Stimulated activated CD4-positive, alpha-beta T cell treated with anti-CD3 and anti-CD28 coated beads, TNF-alpha, amount 100 ng/mL, for 1 hour (primary cell): ENCODE data around the gene APP.
"Not testable (repeated sequence)": the region's sequence is repeated elsewhere in the genome, so short reads cannot be mapped to it uniquely, and the experiment has no call there.

Experiments used
- DNase-seq, 3 donors: peaks; one replicate each; pipeline ENCODE4 v3.0.0-alpha.2; 2020; ENCODE audit warnings: low read depth in 3 of 3, low spot score in 1 of 3

APP gene

DNA sequence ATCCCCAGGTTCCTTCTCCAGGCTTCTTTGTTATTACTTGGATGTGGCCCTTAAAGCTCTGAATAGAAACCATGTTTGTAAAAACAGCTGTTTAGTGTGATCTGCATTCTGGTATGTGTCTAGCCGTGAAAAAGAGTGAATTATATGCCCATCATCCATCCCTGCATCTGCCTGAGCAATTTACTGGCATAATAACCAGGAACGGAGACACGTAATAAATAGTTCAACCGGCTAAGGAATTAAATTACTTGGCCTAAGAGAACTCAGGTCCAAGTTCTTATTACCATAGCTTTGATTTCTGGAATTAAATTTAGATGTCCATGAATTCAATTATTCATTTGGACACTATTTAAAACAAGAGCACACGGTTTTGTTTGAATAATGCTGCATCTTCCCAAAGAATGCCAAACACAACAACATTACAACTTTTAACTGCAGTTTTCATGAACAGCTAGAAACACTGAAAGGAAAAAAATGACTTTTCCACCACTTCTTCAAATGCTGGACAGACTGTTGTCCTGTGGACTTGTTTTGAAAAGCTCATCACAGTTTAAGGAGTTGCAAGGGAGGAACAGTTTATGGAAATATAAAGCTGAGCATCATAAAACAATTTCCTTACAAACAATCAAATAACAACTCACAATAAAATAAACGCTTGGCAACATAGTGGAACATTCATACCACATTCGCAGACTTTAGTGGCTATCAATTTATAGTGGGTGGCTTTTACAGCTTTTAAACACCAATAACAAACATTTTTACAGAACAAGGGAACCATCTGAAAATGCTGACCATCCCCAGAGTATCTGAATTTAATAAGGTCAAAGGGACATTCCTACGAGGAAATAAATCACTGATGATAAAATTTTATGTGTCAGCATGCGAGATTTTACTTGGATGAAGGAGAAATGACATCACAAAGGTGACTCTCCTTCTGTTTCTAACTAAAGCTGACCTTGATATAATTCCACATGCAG, 144.7 kb downstream of the APP start:
- no peak for DNase-seq

DNA sequence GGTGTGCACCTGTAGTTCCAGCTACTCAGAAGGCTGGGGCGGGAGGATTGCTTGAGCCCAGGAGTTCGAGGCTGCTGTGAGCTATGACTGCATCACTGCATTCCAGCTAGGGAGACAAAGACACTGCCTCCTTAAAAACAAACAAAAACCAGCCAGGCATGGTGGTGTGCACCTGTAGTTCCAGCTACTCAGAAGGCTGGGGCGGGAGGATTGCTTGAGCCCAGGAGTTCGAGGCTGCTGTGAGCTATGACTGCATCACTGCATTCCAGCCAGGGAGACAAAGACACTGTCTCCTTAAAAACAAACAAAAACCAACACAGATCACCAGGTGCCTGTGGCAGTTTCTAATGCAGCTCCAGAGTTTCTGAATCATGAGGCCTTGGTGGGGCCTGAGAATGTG, 147.2 kb downstream of the APP start:
- DNase-seq, result not testable (repeated sequence)

DNA sequence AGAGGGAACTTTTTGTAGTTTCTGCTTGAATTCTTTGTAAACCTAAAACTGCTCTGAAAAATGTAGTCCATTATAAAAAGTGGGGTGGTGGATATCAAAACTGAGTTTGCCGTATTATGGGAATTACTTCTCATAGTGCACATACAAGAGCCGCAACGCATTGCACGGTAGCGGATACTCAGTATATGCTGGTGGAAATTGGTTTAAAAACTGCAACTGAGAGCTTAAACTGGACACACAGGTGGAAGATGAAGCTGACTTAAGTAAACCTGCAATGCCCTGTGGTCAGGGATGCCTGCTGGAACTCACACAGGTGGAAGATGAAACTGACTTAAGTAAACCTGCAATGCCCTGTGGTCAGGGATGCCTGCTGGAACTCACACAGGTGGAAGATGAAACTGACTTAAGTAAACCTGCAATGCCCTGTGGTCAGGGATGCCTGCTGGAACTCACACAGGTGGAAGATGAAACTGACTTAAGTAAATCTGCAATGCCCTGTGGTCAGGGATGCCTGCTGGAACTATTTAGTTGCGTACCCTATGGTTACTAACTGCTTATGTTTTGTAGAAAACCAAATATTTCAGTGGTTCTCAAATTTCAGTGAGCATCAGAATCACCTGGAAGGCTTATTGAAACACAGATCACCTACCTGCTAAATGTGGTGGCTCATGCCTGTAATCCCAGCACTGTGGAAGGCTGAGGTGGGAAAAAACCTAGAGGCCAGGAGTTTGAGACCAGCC, 147.8 kb downstream of the APP start:
- not testable (repeated sequence) for DNase-seq

DNA sequence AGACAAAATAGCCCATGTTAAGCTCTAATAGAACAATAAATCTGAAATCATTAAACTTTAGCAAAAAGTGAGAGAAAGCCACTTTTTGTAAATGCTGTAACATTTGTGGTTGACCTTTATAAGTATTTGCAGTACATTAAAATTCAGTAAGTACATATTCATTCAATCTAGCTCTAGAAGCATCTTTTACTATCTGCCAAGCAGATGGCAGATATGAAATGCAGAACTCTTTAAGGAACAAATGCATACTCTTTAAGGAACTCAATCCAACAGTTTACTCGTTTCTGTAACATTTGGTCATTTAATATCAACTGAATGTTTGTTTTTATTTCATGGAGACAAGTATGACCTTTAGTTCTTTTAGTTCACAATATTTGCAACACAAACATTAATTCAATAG, 150.1 kb downstream of the APP start:
- DNase-seq, result no peak

DNA sequence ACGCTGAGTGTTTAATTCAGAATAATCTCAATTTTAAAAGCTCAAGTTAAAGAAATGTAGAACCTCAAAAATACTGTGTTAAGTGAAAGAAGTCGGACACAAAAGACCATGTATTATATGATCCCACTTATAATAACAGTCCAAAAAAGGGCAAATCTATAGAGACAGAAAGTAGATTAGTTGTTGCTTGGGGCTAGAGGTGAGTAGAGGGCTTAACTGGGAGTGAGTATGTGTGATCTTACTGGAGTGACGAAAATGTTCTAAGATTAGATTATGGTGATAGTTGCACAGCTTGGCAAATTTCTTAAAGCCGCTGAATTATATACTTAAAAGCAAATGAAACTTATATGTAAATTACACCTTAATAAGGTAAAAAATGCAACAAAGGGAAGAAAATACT, 150.5 kb downstream of the APP start:
- DNase-seq, result no peak

DNA sequence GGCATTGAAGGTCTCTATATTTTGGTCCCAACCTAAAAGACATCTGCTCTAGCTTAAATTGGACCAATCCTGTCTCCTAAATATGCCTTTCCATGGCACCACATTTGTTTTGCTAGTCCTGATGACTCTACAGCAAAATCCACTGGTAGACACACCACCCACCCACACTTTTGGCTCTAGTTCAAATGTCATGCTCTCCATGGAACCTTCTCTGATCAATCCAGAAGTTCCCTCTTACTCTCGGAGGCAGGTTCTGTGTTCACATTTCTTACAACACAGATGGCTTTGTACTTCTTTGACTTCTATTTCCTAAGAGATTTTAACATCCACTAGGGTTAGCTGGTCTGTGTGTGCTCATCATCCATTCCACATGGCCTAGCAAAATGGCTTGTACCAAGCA, 151.3 kb downstream of the APP start:
- no peak for DNase-seq

DNA sequence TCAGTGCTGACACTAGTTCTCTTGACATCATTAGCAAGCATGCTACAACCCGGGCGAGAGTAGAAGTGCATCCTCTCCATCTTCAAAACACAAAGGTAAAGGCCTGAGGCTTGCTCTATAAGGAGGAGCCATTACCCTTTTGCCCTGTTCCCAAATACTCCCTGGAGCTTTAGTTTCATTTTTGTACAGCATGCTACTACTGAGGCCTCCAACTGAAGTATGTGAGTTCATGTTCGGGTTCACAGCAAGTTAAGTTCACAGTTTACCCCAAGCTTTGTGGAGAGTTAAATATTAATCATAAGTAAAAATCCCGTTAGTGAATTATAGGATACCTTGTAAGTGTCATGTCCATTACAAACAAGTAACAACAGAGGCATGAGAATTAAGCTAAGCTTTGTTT, 156.6 kb downstream of the APP start:
- no peak for DNase-seq

DNA sequence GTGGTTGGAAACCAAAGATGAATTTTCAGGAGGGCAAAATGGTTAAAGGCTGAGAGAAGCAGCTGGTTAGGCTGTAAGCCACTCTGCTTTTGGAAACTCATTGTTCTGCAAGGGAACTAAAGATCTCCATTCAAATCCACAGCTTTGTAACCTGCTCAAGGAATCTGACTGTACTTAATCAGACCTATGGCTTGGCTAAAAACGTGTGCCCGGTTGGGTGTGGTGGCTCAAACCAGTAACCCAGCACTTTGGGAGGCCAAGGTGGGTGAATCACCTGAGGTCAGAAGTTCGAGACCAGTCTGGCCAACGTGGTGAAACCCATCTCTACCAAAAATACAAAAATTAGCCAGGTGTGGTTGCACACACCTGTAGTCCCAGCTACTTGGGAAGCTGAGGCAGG, 158.1 kb downstream of the APP start:
- DNase-seq, result not testable (repeated sequence)

DNA sequence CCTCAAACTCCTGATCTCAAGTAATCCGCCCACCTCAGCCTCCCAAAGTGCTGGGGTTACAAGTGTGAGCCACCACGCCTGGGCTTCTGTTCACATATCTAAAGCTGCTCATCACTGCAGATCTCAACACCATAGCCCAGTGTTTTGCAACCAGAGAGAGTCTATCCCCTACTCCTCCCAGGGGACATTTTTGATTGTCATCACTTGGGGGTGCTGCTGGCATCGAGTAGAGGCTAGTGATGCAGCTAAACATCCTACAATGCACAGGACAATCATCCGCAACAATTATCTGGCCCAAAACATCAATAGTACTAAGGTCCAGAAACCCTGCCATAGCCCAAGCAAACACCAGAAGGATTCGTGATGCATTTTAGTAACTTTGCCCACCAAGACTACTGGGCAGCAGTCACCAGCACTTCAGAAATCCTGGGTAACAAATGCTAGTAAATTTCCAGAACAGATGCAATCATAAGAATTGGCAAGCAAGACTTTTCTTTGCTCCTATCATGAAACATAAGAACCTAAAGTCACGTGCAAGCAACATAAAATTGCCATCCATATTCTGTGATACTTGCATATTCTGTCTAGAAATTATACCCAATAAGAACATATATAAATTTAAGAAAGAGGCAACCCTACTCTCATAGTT, 159.2 kb downstream of the APP start:
- no peak for DNase-seq

DNA sequence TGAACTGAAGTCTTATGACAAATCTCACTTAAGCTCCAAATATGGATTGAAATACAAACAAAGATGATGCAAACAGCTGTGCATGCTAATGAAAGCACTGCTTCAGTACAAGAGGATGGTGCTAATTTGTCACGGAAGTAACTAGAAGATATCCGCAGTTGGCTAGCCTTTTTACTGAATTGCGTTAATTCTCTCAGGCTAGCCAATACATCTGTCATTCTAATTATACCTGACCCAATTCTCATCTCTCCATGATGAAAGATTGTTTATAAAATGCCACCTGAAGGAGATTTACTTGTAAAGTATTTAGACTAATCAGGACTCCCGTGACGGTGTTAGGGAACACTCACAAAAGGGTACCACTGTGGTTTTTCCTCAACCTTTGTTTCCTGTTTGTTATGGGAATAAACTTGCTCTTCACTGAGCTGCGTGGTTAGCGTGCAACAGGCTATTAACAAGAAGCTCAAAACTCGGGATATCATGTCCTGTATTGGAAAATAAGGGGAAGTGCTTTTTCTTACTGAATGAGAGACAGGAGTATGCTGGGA, 162.5 kb downstream of the APP start:
- no peak for DNase-seq

DNA sequence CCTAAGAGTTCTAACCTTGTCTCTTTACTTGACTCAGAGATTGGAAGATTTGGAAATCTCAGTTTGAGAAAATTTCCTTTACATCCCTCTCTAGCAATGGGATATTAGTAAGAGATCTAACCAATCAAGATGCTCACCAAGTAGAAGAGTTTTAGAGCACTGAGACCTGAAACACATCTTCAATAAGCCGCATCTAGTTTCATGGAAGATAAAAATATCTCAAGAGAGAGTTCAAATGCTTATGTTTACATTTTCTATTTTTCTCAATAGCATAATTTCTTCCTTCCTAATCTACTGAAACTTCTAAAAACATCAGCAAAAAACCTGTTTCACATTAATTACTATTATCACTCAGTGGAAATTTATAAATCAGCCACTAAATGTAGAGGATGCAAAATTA, 165.1 kb downstream of the APP start:
- no peak for DNase-seq

DNA sequence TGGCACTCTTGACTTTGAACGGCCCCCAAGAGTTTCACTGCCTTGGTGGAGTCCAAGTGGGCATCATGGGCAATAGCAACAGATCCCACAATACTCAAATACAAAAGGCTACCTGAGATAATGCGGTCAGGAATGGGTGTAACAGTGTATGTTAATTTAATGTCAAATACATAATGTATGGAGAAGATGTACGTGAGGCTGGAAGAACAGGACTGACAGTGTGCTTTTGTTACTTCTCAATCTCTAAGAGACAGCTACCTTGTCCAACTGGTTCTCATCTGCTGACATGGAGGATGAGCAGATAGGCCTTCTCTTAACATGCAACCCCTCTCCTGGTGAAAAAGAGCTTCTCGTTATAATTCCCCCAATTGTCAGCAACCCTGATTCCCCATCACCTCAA, 167.2 kb downstream of the APP start:
- no peak for DNase-seq

DNA sequence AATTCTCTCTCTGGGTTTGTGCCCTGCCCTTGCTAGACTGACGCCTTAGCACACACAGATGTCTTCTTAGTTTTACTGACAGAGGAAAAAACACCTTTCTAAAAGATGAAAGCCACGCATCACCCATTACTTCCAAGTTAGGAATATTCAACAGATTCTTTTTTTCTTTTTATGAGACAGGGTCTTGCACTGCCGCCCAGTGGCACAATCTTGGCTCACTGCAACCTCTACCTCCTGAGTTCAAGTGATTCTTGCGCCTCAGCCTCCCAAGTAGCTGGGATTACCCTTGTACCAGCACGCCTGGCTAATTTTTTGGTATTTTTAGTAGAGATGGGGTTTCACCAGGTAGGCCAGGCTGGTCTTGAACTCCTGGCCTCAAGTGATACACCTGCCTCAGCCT, 169.2 kb downstream of the APP start:
- no peak for DNase-seq

DNA sequence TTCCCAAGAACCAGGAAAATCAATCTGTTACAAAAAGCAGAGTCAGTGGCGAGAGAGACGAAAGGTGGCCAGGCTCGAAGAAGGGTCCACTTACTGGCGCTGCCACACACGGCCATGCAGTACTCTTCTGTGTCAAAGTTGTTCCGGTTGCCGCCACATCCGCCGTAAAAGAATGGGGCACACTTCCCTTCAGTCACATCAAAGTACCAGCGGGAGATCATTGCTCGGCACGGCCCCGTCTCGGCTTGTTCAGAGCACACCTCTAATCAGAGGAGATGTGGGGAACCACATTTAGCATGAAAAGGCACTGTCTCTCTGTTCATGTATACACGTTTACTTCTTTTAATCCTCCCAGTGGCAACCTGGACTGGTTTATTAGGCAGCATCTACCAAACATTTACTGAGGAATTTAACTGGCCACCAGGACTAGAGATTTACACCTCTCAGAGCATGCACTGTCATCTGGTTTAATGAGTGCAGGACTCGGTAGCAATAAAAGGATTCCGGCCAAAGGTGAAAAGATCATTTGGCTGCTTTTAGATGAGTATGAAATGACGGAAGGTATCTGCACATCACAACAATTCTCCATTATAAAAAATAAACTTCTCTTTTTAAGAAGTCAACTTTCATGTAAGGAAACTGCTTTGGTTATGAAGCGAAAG, 170.5 kb downstream of the APP start:
- DNase-seq, result no peak

DNA sequence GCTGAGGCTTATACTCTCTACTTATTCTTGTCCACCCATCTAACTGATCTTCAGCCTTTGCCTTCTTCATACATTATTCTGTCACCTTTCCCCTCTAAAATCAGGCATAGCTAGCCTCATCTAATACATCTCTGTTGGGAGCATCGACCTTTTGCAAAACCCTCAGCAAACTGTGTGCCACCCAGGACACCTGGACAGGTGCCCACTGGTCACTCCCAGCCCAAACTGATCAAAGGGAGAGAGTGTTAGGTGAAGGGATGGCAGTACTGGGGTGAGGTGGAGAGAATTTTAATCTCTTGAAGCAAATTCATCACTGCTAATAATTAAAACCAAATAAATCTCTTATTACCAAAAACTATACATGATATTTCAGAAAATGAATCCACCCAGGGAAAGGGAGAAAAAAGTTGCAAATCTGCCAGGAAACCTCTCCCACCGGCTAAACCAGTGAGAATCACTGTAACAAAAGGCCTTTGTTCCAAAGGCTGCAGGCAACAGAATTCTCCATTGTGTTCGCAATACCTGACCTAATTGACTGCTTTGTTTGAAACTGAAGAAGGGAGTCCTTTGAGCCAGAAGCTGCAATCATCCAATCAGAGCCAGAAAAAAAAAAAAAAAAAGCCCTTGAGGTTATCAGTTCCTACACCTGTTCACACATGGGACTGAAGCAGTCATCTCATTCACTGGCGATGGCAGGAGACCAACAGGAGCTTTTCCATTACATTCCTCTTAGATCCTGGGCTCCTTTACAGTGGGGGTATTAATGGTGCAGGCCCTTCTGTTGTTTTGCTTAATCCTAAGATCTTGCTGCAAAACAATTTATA, 172.6 kb downstream of the APP start:
- no peak for DNase-seq

DNA sequence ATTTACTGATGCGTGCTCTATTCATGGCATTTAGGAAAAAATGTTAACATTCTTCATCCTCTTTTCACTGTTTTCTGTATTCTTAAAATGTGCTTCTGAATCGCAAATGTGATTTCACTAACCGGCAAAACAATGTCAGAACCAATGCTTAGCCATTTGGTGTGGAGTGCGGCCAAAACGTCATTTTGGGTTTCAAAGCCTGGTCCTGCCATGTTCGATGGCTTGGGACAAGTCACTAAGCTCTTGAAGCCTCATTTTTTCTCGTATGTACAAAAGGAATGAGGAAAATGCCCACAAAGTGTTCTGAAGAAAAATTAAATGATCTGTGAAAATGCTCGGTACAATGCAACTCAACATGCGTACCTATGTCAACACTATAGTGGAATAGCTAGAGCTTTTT, 175.3 kb downstream of the APP start:
- no peak for DNase-seq

DNA sequence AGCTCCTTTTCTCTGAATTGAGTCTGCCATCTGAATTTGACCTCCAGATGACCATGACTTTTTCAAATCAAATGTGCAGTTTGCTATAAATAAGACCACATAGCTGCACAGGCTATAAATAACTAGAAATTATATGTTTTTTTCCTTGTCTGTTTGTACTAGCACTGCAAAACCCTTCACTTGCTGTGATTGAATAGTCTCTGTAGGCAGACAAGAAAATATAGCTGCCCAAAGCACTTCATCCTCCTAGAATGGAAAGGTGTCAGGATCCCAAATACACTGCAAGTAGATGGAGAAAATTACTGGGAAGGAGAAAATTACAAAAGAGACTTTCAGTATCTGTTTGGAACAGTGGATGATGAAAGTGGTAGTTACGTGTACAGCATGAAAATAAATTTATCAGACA, 175.8 kb downstream of the APP start:
- DNase-seq, result no peak

DNA sequence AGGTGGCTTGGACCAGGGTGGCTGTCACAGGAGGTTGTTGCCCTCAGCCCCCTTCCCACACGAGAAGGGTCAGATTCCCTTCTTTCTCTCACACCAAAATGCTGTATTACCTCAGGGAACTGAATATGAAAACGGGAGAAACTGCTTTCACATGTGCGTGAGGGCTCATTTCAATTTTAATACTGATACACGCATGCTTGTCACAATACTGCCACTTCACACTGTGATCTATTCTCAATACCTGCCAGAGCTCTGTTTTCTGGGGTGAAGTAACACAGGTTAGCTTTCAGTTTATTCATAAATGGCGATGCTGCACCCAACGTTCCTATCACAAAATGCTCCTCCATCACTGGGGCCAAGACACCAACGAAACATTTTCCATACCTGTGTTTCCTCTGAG, 181.8 kb downstream of the APP start:
- DNase-seq, result no peak

DNA sequence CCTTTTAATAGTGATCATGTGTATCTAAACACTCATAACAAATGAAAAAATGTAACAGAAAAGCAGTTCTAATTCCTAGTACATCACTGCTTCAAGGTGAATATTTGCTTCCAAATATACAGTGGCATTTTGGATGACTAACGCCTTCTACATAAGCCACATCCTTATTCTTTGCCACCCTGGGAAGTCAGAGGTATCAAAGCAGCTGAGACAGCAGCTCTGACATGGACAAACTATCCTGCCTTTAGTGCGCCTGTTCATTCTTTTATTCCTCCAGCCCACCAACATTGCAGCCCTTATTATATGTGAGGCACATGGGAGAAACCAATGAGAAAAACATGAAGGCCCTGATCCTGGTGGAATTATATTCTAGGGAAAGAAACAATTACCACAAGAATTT, 183.0 kb downstream of the APP start:
- no peak for DNase-seq

DNA sequence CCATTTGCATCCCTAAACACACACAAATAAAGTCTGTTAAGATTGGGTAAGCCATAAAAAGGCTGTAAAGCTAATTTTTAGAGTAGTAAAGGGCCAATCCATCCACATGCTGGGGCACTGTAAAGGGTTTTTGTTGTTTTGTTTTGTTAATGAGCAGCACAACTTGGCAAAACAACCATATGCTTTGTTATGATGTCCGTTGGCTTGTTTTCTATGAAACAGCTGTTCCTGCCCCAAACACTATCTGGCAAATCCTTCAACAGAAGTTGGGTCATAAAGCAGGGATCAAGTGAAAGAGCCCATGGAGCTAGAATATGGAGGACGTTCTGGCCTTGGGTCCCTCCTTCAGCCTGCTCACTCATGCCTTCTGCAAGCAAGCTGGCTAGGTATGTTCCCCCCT, 183.6 kb downstream of the APP start:
- DNase-seq, result no peak
